Left kidney (tissue), 2 donors: ENCODE measurements around the gene FAM117A. TPM values are rescaled to one million over a fixed set of nuclear protein-coding genes. Genes with fewer than 3 reads are reported as not detected.
A peak's percentile ranks its signal among the peaks of the same experiment; 100 is the strongest.
"Not testable (repeated sequence)": the region's sequence is repeated elsewhere in the genome, so short reads cannot be mapped to it uniquely, and the experiment has no call there.

Source experiments
- DNase-seq: peaks from one replicate; pipeline ENCODE4 v3.0.0-alpha.2; 2013
- polyA plus RNA-seq: library from polyadenylated mRNA; unstranded; fragments of 120-200 nt; gene quantifications from one replicate; pipeline ENCODE4 v1.2.1, GENCODE V29; 2013; ENCODE audit not compliant: insufficient read length

Gene FAM117A
- polyA plus RNA-seq, 1 donor = 17.3 TPM

DNA sequence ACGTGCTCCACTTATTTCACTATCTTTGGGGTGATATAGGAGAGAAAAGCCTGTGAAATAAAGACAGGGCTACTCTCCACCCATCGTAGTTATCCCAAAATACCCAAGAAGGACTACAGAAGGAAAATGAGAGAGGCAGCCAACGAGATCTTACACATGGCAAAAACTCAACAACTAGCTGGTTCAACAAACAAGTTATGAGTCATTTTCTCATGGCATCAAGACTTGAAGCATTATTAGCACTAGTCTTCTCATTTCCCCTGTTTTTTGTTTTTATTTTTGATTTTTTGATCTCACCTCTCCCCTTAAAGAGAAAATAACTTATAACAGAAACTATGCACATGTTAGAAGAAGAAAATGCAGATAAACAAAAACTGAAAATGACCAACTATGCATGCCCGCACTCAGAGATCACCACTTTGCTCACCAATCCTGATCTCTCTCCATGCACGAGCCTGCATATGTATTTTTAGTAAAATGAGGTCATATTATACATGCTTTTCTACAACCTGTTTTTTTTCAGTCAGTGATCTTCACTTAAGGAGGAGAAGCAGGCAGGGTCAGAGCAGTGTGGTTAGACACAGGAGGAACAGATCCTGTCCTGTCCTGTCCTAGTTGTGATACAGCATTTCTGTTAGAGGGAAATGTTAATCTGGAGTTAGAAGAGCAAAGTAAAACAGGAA lies 22.8 kb downstream of the FAM117A start:
- DNase-seq = no peak

DNA sequence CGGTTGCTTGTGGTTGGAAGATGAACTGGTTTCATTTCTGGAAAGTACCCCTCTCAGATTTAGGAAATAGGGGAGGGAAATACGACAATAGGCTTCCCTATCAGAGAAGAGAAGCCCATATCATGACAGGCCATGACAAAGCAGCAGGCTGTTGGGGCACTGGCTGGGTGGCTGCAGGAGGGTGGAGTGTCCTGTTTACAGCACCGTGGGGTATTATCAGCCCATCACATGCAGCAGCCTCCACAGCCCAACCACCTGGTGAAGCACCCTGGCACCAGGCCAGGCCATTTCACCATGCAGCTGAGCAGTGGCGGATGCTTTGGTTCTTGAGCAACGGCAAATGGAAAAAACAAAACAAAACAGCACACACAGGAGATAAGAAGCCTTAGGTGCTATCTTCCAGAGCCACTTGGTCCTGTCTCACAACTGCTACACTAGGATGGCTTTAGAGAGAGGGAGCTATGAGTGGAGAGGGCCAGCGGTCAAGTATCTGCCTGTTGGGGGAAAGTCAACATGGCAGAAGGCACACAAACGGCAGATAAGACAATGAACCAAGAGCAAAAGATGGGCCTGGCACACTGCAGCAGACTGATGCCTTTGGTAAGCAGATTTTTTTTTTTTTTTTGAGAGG lies 24.2 kb downstream of the FAM117A start:
- DNase-seq = no peak

DNA sequence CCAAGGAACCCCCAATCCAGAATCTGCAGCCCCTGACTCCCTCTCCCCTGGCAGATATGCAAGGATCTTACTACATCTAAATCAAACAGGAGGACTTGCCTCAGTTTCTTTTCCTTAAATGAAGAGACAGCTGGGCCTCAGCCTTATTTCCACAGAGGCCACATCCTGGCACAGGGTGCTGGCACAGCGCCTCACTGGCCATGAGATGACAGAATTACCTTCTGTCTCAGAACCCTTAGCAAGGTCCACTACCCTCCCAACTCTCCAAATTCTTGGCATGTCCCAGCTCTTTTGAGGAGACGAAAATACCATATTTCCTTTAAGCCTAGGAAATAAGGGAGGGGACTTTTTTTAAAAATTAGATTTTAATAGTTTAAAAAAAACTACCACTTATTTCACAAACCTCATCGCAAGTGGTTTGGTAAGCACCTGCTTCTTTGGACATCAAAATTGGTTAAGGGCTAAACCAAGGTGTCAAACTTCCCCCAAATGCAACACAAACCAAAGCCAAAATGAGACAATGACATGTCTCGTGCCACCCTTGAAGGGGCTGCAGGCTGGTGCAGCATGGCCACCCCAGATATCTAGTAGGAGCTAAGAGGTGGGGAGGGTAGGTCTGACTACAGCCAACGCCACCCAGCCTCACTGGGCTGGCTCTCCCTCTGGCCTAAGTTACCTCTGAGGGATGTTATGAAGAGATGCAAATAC lies 25.3 kb downstream of the FAM117A start:
- no peak for DNase-seq

DNA sequence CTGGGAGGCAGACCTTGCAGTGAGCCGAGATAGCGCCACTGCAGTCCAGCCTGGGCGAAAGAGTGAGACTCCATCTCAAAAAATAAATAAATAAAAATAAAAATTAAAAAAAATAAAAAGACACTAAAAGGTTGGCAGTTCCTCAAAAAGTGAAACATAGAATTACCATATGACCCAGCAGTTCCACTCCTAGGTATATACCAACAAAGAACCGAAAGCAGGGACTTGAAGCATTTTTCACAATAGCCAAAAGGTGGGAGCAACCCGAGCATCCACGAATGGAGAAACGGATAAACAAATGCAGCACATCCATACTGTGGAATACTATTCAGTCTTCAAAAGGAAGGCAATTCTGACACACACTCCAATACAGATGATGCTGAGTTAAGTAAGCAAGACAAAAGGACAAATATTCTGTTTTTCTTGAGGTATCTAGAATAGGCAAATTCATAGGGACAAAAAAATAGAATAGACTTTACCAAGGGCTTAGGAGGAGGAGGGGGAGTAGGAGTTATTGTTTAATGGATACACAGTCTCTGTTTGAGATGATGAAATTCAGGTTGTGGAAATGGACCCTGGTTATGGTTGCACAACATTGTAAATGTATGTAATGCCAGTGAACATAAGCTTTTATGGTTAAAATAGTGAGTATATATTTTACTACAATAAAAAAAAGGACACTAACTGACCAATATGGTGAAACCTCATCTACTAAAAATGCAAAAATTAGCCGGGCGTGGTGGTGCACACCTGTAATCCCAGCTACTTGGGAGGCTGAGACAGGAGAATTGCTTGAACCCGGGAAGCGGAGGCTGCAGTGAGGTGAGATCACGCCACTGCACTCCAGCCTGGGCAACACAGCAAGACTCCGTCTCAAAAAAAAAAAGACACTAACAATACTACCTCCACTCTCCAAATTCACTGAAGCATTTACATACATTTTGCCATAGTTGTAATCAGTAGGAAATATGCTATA lies 29.1 kb downstream of the FAM117A start:
- no peak for DNase-seq

DNA sequence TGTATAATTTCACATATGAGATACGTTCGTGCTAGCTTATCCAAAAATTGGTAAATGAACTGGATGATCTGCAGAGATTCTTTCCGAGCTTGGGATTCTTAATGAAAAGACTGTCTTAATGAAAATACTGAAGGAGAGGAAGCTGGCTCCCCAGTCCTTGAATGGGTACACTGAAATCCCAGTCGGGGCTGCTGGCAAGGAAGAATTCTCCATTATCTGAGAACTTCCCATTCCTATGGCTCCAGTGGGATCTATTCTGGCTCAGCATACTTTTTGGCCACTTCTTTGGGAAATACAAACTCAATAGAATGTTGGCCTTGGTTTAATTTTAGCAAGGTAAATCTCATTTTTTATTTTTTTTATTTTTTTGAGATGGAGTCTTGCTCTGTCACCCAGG lies 32.5 kb downstream of the FAM117A start:
- DNase-seq = no peak

DNA sequence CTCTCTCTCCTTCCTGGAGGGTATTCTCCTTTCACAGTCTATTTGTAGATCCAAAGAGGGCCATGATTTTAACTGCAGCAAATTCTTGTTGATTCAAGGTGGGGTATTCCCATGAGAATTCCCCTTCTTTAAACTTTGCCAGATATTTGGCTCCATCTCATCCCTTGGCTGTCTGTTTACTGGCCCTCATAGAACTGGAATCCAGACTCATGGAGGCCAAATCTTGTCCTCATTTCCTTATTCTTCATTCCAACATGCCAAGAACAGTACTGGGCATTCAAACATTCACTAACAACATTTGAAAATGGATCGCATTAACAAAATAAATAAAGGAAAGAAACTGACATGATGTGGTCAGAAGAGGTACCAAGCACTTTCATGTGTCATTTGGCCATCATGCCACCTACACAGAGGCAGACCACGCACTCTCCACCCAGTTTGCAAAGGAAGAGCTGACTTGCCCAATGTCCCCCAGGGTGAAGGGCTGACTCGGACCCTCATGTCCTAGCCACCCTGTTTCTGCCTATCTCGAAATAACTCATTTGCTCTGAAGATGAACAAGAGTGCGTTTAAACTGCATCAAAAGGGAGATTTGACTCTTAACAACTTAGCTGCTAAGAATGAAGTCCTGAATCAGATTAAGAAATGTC lies 33.0 kb downstream of the FAM117A start:
- no peak for DNase-seq

DNA sequence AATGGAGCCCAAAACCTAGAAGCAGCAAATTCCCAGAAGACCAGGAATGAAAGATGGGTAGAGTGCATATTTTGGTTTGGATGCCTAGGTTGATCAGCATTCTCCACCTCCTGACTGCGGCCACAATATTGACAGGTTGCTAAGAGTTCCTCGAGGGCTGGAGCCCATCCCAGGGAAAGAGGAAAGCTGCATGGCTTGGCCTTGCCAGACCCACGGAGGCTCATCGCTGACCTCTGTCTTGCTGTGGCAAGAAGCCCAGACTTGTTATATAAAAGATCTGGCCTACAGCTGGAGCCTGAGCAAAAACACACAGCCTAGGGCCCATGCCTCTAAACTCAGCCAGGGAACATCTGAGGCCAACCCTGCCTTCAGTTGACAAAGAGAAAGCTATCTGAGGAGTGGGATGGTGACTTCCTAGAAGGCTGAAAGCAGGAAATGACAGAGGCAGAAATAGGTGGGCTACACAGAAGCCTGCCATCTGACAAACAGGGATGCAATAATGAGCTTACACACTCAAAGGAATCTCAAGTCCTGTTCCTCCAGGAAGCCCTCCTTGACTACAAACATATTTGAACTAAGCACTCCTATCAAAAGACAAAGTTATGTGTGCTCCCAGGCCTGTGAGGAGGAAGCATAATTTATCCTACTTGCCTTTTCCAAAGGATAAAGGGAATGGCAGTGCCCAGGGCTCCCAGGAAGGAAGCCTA lies 33.7 kb downstream of the FAM117A start:
- peak; percentile 39 for DNase-seq

DNA sequence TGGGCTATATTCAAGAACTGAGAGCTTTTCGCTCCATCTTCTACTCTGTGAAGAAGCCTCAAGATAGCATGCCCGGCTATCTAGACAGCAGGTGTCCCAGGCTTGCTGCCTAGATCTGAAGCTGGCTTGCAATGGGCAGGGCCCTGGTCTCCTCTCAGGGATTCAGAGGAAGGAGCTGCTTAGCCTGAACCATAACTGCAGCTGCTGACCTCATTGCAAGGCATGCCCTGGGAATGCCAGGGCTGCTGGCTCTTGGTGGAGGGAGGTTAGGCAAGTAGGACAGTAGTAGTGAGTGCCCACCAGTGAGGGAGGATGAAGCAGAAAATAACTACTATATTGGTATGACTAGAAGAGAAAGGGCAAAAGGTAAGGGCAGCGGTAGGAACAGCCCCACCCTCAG lies 34.9 kb downstream of the FAM117A start:
- DNase-seq = no peak

DNA sequence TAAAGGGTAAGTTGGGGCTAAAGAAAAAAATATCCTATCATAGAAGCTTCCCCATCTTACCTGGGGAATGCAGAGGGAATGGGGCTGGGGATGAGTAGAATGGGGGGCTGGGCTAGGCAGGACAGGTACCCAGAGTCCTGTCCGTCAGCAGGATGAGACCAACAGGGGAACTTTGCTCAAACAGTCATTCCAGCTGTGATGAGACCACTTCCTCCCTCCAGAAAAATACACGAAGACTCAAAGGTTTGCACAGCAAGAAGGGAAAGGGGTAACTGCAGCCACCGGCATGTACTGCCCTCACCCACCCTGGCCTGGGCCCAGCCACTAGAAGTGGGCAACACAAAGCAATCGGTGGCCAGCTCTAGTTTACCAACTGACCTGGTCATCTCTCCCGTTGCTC lies 35.5 kb downstream of the FAM117A start:
- DNase-seq = no peak

DNA sequence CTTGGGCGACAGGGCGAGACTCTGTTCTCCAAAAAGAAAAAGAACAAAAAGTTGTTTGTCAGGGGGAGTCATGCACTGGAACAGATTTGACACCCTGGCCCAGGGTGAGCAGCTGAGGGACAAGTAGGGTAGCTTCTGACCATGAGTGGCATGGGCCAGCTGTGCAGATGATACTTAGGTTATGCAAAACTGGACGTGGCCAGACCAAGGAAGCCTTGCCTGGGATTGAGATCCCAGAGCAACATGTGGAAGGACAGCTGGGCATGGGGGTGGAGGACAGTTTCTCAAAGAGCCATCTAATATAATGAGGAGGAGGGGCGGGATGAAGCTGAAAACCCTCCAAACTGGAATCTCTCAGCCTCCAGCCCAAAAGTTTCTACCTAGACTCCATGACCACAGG lies 36.6 kb downstream of the FAM117A start:
- DNase-seq = no peak

DNA sequence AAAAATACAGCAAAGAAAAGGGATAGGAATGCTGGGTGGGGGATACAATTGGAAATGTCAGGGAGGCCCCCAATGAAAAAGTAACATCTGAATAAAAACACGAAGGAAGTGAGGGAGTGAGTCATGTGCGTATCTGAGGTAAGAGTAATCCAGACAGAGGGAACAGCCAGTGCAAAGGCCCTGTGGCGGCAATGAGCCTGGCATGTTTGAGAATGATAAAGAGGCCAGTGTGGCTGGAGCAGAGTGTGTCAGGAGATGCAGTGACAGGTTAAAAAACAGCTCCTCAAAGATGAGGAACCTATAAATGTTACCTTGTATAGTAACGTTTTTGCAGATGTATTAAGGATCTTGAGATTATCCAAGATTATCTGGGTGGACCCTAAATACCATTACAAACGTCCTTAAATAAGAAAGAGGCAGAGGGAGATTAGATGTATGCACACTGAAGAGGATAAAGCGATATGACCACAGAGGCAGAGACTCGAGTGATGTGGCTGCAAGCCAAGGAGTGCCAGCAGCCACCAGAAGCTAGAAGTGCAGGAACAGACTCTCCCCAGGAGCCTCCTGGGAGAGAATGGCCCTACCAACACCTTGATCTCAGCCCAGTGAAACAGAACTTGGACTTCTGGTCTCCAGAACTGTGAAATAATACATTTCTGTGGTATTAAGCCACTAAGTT lies 38.3 kb downstream of the FAM117A start:
- no peak for DNase-seq

DNA sequence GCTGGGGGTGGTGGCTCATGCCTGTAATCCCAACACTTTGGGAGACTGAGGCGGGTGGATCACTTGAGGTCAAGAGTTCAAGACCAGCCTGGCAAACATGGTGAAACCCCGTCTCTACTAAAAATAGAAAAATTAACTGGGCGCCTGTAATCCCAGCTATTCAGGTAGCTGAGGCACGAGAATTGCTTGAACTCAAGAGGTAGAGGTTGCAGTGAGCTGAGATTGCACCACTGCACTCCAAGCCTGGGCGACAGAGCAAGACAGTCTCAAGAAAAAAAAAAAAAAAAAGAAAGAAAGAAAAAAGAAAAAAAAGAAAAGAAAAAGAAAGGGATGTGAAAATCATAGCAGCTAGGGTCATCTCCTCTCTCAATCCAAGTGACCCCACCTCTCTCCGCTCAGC lies 39.4 kb downstream of the FAM117A start:
- DNase-seq = not testable (repeated sequence)

DNA sequence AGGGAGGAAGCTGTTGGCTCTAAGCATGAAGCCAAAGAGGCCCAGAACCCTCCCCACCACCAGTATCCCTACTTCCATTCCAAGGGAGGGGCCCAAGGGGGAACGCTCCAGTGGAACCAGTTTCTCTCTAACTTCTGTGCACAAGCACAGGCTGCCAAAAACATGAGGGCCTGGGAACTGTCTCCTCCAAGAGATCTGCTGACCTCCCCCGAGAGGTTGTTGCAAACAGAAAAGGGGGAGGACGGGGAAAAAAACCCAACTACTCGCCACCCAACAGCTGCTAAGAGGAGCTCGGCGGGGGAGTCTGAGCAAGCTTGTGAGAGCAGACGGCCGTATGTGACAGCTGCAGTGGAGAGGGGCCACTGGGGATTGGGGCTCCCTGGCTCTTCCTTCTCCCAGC lies 40.5 kb downstream of the FAM117A start:
- peak; percentile 64 for DNase-seq

DNA sequence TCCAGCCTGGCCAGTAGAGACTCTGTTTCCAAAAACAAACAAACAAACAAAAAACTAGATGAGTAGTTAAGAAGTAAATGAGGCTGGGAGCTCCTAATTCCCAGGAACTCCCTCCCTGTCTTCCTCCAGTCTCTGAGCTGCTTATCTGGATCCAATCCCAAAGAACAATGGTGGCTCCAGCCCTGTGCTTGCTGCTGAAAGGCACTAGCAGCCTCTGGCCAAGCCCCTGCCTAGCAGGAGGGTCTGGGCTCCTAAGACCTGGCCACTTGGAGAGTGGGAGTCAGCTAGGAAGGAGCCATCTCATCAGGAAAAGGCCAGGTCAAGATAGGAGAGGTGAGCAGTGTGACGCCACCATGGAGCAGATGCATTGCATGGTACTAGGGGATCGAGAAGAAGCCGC lies 41.9 kb downstream of the FAM117A start:
- DNase-seq = no peak

DNA sequence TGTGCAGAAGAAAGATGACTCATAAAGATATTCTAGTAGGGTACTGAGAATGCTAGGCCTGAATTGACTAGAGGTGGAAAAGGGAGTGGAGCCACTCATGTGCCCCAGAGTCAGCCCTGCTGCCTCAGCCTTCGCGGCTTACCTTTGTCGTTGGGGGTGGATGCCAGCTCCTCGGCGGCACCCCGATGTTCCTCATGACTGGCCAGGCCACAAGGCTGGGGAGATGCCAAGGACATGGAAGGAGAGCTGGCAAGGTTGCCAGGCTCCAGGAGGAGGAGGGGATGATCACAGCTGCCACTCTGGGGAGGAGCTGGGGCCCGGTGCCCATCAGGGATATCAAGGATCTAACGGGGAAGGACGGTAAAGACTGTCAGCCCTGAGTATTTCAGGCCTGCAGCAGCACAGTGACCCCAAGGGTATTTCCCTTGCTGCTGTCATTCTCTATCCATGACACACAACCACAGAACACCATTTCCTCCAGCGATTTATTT lies 46.5 kb downstream of the FAM117A start:
- DNase-seq = no peak

DNA sequence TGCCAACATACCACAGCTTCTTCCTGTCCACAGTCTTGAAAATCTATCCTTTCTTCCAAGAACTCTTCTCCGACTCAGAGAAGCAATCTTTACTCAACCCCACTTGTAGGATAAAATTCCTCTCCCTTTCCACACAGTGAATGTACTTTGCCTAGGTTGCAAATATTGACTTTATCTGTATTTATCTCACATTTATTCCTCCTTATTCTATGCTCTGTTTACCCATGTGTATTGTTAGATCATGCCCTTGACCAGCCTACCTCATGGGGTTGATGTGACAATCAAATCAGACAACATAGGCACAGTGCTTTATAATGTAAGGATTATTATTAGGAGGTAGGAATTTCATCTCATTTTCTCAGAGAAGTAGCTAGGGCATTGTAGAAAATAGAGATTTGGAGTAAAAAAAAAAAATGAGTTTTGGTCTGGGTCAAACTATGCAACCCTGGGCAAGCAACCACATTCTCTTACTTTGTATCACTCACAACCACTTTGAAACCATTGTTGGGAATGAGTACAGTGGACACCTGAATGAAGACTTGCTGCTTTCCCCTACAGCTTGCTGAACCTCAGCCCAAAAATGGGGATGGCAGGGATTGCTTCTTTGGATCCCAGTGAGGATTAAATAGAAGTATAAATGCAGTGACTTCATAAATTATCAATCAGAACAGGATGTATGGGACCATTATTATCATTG lies 47.1 kb downstream of the FAM117A start:
- DNase-seq = no peak

DNA sequence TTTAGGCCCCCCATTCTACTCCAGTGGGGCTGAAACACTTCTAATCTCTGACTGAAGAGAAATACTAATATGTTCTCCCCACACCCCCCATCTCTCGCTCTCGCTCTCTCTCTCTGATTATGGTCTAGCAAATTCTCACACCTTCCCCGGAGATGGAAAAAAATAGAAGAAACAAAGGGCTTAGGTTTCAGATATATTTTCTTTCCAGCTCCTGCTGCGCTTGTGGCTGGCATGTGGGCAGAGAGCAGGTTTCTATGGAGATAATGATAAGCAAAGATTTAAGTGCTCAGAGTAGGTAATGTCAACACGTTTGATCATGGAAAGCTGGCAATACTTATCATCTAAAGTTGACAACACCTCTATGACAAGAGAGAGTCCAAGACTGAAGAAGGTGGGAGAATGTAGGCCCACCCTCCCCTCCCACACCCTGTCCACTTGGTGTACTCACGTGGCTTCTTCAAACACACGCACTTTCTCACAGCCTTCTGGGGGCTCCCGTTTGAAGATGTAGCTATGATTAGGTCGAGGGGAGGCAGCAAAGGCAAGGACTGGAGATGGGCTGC lies 48.1 kb downstream of the FAM117A start:
- DNase-seq = no peak

DNA sequence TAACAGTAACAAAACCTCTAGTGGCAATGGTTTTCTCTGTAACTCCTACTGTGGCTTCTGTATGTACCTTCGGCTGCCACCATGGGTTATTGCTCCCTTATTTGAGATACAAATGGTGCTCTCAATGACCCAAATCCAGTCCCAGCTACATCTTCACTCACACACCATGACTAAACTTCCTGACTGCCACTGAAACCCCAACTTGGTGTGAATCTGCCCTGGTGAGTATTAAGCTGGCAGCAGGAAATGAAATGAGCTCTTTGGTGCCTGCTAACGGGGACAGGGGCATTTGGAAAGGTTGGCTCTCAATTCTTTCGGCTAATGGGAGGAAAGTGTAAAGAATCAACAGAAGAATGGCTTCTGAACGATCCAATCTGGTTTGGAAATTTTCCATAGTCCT lies 48.7 kb downstream of the FAM117A start:
- no peak for DNase-seq

DNA sequence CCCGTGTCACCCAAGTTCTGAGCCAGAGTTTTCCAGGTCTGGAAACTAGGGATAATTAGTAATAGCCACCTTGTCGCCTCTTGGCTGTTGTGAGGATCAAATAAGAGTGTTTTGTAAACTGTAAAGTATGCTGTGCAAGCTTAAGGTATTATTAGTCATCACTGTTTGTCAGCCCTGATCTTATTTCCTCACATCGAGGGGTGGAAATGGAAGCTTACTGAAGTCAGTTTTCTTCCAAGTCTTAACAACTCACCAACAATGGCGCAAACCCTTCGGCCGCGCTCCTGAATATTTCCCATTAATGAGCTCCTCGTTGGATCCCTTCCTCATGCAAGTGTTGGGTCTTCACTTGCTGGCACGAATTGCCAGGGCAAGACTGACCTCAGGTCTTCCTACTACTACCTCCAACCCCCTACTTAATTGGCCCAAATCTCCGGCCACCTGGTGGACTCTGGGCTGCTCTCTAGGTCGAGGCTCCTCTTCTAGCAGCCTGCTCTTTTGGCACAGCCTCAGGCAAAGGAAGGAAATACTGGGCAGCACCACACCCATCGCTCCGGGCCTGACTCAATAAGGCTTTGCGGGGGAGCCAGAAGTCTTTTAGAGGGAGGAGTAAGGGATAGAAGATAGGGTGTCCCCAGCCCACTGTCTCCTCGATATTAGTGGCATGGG lies 55.3 kb downstream of the FAM117A start:
- no peak for DNase-seq
